Fibroblast of mammary gland (primary cell): ENCODE results near the gene FARS2.

Experiments
- DNase-seq: peaks from one replicate; pipeline ENCODE4 v3.0.0-alpha.2; 2010; ENCODE audit warnings: low read depth
- H3K4me3 ChIP-seq: 2 replicates; pipeline ENCODE4 v1.5.1; 2011; ENCODE audit warnings: low read depth, mild to moderate bottlenecking, low read length, moderate library complexity; ENCODE audit not compliant: control insufficient read depth
- TF ChIP-seq, protein P1 (sequence below): conservative IDR thresholded peaks from 2 replicates; pipeline ENCODE4 v1.5.1; 2011; ENCODE audit warnings: low read depth, low read length, inconsistent platforms; ENCODE audit not compliant: control insufficient read depth, insufficient read depth

Gene FARS2

DNA sequence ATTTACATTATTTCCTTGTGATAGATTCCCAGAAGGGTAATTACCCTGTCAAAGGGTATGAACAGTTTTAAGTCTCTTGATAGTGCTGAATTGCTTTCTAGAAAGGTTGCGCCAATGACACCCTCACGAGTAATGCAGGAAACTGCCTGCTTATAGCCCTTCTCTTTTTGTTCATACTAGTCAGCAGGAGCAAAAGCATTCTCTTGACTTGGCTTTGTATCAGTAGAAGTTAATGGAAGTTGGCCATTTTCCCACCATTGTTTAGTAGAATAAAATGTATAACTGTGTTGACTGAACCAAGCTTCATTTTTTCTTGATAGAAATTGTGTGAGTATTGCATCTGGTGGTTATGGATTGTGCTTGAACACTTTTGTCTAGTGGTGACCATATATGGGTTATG, 100.1 kb downstream of the FARS2 start:
- TF ChIP-seq, protein P1, sequence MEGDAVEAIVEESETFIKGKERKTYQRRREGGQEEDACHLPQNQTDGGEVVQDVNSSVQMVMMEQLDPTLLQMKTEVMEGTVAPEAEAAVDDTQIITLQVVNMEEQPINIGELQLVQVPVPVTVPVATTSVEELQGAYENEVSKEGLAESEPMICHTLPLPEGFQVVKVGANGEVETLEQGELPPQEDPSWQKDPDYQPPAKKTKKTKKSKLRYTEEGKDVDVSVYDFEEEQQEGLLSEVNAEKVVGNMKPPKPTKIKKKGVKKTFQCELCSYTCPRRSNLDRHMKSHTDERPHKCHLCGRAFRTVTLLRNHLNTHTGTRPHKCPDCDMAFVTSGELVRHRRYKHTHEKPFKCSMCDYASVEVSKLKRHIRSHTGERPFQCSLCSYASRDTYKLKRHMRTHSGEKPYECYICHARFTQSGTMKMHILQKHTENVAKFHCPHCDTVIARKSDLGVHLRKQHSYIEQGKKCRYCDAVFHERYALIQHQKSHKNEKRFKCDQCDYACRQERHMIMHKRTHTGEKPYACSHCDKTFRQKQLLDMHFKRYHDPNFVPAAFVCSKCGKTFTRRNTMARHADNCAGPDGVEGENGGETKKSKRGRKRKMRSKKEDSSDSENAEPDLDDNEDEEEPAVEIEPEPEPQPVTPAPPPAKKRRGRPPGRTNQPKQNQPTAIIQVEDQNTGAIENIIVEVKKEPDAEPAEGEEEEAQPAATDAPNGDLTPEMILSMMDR: no peak
- DNase-seq: peak; percentile 38
- no peak overlapping the region for H3K4me3 ChIP-seq

DNA sequence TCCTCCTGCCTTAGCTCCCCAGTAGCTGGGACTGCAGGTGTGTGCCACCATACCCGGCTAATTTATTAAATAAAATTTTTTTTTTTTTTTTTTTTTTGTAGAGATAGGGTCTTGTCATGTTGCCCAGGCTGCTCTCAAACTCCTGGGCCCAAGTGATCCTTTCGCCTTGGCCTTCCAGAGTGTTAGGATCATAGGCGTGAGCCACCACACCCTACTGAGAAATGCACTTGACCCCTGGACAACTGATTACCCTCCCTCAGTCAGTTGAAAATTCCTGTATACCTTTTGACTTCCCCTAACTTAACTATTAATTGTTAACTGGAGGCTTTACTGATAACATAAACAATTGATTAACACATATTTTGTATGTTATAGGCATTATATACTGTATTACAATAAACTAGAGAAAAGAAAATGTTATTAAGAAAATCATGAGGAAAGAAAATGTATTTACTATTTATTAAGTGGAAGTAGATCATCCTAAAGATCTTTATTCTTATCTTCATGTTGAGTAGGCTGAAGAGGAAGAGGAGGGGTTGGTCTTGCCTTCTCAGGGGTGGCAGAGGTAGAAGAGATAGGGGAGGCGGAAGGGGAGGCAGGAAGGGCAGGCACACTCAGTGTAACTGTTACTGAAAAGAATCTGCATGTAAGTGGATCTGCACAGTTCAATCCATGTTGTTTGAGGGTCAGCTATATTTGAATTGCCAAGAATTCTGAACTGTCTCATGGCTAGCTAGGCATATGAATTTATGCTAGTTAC, 104.3 kb downstream of the FARS2 start:
- no peak overlapping the region for H3K4me3 ChIP-seq
- DNase-seq: no peak
- TF ChIP-seq, protein P1: no peak

DNA sequence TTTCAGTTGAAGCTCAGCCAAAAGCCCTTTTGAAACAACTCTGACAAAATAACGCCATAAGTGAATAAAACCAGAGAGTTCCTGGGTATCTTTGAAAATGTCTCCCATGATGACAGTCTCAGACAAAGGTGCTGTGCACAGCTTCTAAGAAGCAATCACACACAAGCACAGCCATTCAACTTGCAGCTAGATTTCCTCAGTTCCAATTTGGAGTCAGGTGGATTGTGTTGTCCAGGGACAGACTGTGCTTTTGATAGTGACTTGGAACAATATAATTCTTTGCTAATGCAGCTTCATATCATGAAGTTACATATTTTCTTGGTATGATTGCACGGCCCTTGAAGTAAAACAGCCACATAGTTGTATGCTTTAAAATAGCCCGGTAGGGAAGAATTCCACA, 105.6 kb downstream of the FARS2 start:
- TF ChIP-seq, protein P1: no peak
- no peak overlapping the region for H3K4me3 ChIP-seq
- no peak for DNase-seq

- DNase-seq: no peak
- no peak overlapping the region for H3K4me3 ChIP-seq
- TF ChIP-seq, protein P1: no peak
Observed at GRCh38 chr6:5367510-5367909, 106.2 kb downstream of the FARS2 start.

GRCh38 chr6:5373430-5373829, 112.1 kb downstream of the FARS2 start:
- H3K4me3 ChIP-seq: no peak overlapping the region
- DNase-seq: no peak
- TF ChIP-seq, protein P1: no peak

GRCh38 chr6:5378331-5378730, 117.0 kb downstream of the FARS2 start:
- TF ChIP-seq, protein P1: no peak
- DNase-seq: no peak
- no peak overlapping the region for H3K4me3 ChIP-seq
